ENCODE results near the gene IL2RA. TPM values are rescaled to one million over a fixed set of nuclear protein-coding genes. Genes with fewer than 3 reads are reported as not detected.

Gene IL2RA
- total and polyA plus RNA-seq, 2 experiments from 2014 or later = not detected

- Histone ChIP-seq H3F3A (replicated peaks; ENCODE audit: low read depth) (no peaks in the 10 kb centered on the region), H3K4me3 (no peak overlapping the region), H3K27me3 (ENCODE audit: insufficient read depth) (peaks cover 4% of the 10 kb centered on the region), H3K27ac (ENCODE audit: low read depth) (no peak overlapping the region), H3K9me2 (ENCODE audit: insufficient read depth) (no peaks in the 10 kb centered on the region), H3K79me2 (replicated peaks; ENCODE audit: insufficient read depth) (no peaks in the 10 kb centered on the region), H3K4me1 (ENCODE audit: insufficient read depth) (no peaks in the 10 kb centered on the region), H3K4me2 (no peak overlapping the region), H2AFZ (no peak overlapping the region), H3K36me3 (ENCODE audit: insufficient read depth) (no peaks in the 10 kb centered on the region), H4K20me1 (replicated peaks; ENCODE audit: insufficient read depth) (no peaks in the 10 kb centered on the region)
- Mint-ChIP-seq H3K27ac (no peak overlapping the region), H3K9me3 (no peaks in the 10 kb centered on the region), H3K4me3 (no peak overlapping the region), H3K27me3 (ENCODE audit: insufficient read depth, low read depth, poor library complexity) (peaks cover 5% of the 10 kb centered on the region), H3K36me3 (ENCODE audit: low read depth) (no peaks in the 10 kb centered on the region), H3K4me1 (no peaks in the 10 kb centered on the region)
- no peak for ATAC-seq
- no peak for DNase-seq (ENCODE audit: low spot score)
- no peak for TF ChIP-seq EZH2 (IDR thresholded peaks at IDR 0.05; ENCODE audit: low read depth, unreplicated experiment)
- TF ChIP-seq ZNF114 (CRISPR knock-in tag; IDR thresholded peaks at IDR 0.05) = no peak
- no peak for TF ChIP-seq ZNF462 (CRISPR knock-in tag; IDR thresholded peaks at IDR 0.05)
- no peak for TF ChIP-seq CTCF (conservative IDR thresholded peaks at IDR 0.05; ENCODE audit: low read depth in 2 of 2)
- no peak for TF ChIP-seq NANOG (IDR thresholded peaks at IDR 0.05; ENCODE audit: borderline replicate concordance)
- TF ChIP-seq REST (IDR thresholded peaks at IDR 0.05; ENCODE audit: unreplicated experiment) = no peak
- TF ChIP-seq CREB1 (CRISPR knock-in tag; IDR thresholded peaks at IDR 0.05; ENCODE audit: low read depth) = no peak
- no peak for TF ChIP-seq ETS1 (IDR thresholded peaks at IDR 0.05)
- TF ChIP-seq JUNB (IDR thresholded peaks at IDR 0.05; ENCODE audit: unreplicated experiment) = no peak
- no peak for TF ChIP-seq STAT1 (IDR thresholded peaks at IDR 0.05; ENCODE audit: unreplicated experiment)
- TF ChIP-seq EZH2phosphoT487 (IDR thresholded peaks at IDR 0.05; ENCODE audit: unreplicated experiment) = no peak
Measured at GRCh38 chr10:5970066-5970465, 92.1 kb downstream of the IL2RA start.

Measured in GM23338 (cell line).